ENCODE results near the gene F10.
A peak's percentile ranks its signal among the peaks of the same experiment; 100 is the strongest.

F10 gene

DNA sequence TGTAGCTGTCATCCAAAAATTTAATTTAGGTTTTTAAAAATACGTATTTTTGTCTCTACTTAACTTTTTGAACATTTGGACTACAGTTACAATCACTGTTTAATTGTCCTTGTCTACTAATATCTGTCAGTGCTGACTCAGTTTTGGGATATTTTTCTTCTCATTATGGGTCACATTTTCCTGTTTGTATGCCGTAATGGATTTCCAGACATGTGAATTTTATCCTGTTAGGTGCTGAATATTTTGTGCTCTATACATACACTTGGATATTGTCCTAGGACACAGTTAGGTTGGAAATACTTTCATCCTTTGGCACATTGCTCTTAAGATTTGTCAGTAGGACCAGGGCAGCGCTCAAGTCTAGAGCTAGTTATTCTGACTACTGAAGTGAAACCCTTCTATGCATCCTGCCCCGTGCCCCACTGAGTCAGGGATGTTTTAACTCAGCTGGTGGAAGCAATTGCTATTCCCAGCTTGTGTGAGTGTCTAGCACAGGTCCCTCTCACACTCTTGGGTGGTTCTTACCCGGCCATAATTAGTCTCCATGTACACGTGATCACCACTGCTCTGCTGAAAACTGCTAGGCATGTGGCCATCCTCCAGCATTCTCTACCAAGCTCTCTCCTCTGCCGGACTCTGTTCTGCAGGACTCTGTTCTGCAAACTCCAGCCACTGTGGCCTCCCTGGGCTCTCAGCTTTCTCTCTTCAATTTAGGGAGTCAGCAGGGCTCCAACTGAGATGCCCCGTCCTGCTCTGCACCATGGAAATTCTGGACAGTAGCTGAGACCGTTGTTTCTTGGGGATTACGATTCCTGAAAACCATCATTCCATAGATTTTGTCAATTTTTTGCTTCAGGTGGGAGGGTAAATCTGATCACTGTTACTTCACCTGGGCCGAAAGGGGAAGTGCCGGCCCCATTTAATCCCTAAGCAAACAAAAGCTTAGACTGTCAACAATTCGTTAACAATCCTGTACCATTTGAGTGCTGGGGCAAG lies 47.0 kb downstream of the F10 start:
- DNase-seq, result no peak
- no peak for TF ChIP-seq POLR2A (IDR thresholded peaks at IDR 0.05; ENCODE audit: low read length)
- no peak for TF ChIP-seq GATA1 (IDR thresholded peaks at IDR 0.05; ENCODE audit: low read depth, low read length)

DNA sequence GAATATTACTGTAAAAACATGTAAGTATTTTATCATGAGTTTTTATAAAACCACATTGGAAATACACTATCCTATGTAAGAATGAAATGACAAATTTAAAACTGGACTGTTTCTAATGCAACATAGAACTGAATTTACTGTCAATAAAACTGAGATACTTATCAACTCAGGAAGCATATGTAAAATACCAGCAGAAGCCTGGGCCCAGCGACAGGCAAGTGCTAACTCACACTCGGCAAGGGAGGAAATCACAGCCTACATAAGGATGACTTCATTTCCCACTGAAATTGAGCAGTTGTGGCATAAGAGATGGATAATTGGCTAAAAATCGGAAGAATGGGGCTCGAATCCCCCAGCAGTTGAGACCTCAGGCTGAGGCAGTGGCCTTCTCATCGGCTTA lies 47.9 kb downstream of the F10 start:
- no peak for DNase-seq
- TF ChIP-seq GATA1 (IDR thresholded peaks at IDR 0.05; ENCODE audit: low read depth, low read length) (no peak), POLR2A (IDR thresholded peaks at IDR 0.05; ENCODE audit: low read length) (no peak)

DNA sequence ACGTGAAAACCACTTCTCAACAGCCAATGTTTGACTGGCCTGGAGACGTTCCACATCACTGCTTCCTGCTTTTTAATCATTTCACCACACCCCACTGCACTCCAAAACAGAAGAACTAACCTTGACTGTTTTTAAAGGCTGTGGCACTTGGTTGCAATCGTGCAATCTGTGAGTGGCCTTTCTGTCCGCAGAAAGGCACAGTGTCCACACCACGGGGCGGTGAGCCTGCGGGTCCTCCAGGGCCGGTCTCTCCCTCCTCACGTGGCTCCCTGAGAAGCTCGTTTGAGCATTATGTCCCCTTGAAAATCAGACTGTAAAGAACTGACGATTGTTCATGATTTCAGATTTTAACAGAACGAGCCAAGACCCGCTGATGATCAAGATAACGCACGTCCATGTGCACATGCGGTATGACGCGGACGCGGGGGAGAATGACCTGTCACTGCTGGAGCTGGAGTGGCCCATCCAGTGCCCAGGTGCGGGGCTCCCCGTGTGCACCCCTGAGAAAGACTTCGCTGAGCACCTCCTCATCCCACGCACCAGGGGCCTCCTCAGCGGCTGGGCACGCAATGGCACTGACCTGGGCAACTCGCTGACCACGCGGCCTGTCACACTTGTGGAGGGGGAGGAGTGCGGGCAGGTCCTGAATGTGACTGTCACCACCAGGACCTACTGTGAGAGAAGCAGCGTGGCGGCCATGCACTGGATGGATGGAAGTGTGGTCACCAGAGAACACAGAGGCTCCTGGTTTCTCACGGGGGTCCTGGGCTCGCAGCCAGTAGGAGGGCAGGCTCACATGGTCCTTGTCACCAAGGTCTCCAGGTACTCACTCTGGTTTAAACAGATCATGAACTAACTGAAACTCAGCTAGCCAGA lies 48.9 kb downstream of the F10 start:
- TF ChIP-seq POLR2A (IDR thresholded peaks at IDR 0.05; ENCODE audit: low read length), result no peak
- TF ChIP-seq GATA1 (IDR thresholded peaks at IDR 0.05; ENCODE audit: low read depth, low read length), result no peak
- no peak for DNase-seq

GRCh38 chr13:113172419-113172926 lies 49.9 kb downstream of the F10 start:
- TF ChIP-seq GATA1 (IDR thresholded peaks at IDR 0.05; ENCODE audit: low read depth, low read length) (no peak), POLR2A (IDR thresholded peaks at IDR 0.05; ENCODE audit: low read length) (no peak)
- DNase-seq, result no peak

- peak; percentile 24 to 26 for DNase-seq
- TF ChIP-seq GATA1 (IDR thresholded peaks at IDR 0.05; ENCODE audit: low read depth, low read length) (no peak), POLR2A (IDR thresholded peaks at IDR 0.05; ENCODE audit: low read length) (no peak)
Observed at GRCh38 chr13:113176280-113176679, 53.7 kb downstream of the F10 start.

- no peak for TF ChIP-seq GATA1 (IDR thresholded peaks at IDR 0.05; ENCODE audit: low read depth, low read length)
- no peak for TF ChIP-seq POLR2A (IDR thresholded peaks at IDR 0.05; ENCODE audit: low read length)
- DNase-seq, result no peak
Observed at GRCh38 chr13:113176822-113177221, 54.2 kb downstream of the F10 start.

GRCh38 chr13:113178070-113178895 lies 55.7 kb downstream of the F10 start:
- DNase-seq, result no peak
- TF ChIP-seq POLR2A (IDR thresholded peaks at IDR 0.05; ENCODE audit: low read length), result no peak
- no peak for TF ChIP-seq GATA1 (IDR thresholded peaks at IDR 0.05; ENCODE audit: low read depth, low read length)

GRCh38 chr13:113178896-113179167 lies 56.2 kb downstream of the F10 start:
- no peak for DNase-seq

DNA sequence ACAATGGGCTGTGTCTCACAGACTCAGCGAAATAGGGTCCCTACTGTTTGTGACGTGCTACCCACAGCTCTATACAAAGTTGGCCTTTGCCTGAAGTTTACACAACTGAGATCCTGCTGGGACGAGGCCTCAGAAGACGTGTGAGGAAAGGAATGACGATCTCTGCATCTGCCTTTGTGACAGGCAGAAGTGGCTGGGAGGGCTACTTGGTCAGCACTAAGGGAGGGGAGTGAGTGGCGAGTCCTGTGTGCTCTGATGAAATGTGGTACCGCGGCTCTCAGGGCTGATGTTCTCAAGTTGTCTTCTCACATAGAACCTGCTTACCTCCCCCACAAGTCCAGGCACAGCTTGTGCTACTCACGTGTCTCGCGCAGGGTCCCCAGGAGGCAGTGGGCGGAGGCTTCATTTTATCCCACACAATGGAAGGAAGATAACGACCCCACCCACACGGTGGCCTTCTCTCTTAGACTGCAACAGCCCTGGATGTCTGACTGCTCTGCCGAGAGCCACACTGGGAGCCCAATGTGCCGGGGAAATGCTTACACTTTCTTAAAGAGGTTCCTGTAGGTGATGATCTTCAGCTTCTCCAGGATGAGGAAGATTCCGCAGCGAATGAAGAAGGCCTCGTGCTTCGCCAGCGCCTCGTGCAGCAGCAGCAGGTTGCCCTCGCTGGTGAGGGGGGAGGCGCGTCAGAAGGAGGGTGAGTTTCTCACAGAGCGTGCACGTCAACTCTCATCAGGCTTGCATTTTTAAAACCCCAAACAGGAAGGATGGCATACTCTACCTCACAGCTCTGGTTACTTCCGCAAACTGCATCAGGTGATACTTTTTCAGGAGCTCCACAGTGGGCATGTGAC lies 57.0 kb downstream of the F10 start:
- TF ChIP-seq POLR2A (IDR thresholded peaks at IDR 0.05; ENCODE audit: low read length), result no peak
- no peak for TF ChIP-seq GATA1 (IDR thresholded peaks at IDR 0.05; ENCODE audit: low read depth, low read length)
- peak; percentile 31 to 65 for DNase-seq

More at GRCh38 chr13:113178896-113179167, 56.2 kb downstream of the F10 start:
- TF ChIP-seq POLR2A (IDR thresholded peaks at IDR 0.05; ENCODE audit: low read length) (no peak), GATA1 (IDR thresholded peaks at IDR 0.05; ENCODE audit: low read depth, low read length) (no peak)

DNA sequence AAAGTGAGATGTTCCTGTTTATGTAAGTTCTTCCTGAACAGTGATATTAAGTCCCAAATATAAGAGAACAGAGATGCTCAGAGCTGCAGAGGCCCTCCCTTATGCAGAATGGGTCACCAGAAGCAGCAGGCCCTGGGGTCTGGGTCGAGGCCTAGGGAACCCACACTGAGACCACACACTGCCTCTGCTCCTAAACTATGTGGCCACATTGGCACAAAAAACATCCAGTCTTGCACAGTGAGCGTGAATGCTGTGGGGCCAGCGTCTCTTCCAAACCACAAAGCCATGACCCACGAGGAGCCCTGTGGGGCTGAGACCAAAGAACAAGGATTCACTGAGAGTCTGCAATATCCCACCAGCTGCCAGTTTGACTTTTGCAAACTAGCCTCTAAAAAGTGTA lies 59.4 kb downstream of the F10 start:
- DNase-seq, result no peak
- TF ChIP-seq GATA1 (IDR thresholded peaks at IDR 0.05; ENCODE audit: low read depth, low read length) (no peak), POLR2A (IDR thresholded peaks at IDR 0.05; ENCODE audit: low read length) (no peak)

DNA sequence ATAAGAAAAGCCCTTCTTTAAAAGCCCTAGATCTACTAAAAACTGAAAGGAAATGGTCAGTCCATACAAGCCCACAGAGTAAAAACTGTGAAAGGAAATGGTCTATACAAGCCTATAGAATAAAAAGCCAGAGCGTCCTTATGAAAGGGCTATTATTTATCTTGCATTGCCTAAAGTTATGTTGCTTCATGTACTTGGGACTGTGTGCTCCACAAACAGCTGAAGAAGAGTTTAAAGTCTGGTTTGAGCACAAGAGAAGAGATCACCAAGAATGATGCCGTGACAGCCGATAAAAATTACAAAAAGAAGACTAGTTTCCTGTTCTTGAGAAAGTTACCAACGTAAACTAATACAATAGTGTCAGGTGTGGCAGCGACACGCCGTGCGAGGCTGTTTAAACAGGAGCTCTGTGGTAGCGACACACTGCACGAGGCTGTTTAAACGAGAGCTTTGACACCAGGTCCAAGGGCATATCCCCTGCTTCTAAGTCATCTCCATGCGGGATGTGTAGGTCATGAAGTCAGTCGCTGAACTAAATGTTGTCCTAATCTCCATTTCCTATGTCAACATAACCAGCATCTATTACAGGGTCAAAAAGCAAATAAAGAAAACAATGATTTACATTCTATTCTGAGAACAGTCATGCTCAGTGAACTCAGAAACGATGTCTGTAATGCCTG lies 61.0 kb downstream of the F10 start:
- TF ChIP-seq POLR2A (IDR thresholded peaks at IDR 0.05; ENCODE audit: low read length) (no peak), GATA1 (IDR thresholded peaks at IDR 0.05; ENCODE audit: low read depth, low read length) (no peak)
- DNase-seq, result no peak
